Measurements from ENCODE around the gene WDR5.

WDR5 gene

DNA sequence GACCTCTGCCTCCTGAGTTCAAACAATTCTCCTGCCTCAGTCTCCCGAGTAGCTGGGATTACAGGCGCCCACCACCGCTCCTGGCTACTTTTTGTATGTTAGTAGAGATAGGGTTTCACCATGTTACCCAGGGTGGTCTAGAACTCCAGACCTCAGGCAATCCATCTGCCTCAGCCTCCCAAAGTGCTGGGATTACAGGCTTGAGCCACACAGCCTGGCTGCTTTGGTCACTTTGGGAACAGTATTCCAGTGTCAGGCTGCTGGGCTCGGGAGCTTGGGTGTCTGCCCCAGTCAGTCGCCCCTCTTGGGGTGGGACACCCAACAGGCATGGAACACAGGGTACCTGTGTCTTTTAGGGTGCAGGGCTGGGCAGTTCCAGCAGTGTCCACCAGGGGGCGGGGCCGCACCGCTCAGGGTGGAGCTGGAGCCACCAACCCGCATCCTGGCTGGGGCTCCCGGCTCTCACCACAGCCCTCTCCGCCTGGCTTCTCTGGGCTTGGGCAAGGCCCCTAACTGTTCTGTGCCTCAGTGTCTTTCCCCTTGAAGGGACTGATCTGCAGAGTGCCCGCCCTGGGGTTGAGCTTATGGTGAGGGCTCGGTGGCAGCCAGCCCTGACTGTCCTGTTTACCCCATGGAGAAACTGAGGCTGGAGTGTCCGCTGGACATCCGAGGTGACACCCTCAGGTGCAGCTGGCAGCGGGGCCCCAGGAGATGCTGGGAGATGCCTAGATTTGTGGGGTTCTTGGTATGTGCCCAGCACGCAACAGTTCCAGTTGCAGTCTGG lies 34.8 kb downstream of the WDR5 start:
- TF ChIP-seq TAF1 (IDR thresholded peaks at IDR 0.05; ENCODE audit: borderline replicate concordance, insufficient read depth, low read length): no peak
- TF ChIP-seq FOXP2 (optimal IDR thresholded peaks at IDR 0.05; ENCODE audit: borderline replicate concordance, extremely low read depth, extremely low read length, insufficient read depth): no peak
- no peak for TF ChIP-seq POLR2AphosphoS5 (IDR thresholded peaks at IDR 0.05; ENCODE audit: low read depth, low read length)
- no peak for TF ChIP-seq SIN3A (IDR thresholded peaks at IDR 0.05; ENCODE audit: borderline replicate concordance, insufficient read depth, low read length)
- TF ChIP-seq, protein P1, sequence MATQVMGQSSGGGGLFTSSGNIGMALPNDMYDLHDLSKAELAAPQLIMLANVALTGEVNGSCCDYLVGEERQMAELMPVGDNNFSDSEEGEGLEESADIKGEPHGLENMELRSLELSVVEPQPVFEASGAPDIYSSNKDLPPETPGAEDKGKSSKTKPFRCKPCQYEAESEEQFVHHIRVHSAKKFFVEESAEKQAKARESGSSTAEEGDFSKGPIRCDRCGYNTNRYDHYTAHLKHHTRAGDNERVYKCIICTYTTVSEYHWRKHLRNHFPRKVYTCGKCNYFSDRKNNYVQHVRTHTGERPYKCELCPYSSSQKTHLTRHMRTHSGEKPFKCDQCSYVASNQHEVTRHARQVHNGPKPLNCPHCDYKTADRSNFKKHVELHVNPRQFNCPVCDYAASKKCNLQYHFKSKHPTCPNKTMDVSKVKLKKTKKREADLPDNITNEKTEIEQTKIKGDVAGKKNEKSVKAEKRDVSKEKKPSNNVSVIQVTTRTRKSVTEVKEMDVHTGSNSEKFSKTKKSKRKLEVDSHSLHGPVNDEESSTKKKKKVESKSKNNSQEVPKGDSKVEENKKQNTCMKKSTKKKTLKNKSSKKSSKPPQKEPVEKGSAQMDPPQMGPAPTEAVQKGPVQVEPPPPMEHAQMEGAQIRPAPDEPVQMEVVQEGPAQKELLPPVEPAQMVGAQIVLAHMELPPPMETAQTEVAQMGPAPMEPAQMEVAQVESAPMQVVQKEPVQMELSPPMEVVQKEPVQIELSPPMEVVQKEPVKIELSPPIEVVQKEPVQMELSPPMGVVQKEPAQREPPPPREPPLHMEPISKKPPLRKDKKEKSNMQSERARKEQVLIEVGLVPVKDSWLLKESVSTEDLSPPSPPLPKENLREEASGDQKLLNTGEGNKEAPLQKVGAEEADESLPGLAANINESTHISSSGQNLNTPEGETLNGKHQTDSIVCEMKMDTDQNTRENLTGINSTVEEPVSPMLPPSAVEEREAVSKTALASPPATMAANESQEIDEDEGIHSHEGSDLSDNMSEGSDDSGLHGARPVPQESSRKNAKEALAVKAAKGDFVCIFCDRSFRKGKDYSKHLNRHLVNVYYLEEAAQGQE (IDR thresholded peaks at IDR 0.05; ENCODE audit: insufficient read depth in 1 of 2, low read depth in 2 of 2, low read length in 2 of 2): no peak

DNA sequence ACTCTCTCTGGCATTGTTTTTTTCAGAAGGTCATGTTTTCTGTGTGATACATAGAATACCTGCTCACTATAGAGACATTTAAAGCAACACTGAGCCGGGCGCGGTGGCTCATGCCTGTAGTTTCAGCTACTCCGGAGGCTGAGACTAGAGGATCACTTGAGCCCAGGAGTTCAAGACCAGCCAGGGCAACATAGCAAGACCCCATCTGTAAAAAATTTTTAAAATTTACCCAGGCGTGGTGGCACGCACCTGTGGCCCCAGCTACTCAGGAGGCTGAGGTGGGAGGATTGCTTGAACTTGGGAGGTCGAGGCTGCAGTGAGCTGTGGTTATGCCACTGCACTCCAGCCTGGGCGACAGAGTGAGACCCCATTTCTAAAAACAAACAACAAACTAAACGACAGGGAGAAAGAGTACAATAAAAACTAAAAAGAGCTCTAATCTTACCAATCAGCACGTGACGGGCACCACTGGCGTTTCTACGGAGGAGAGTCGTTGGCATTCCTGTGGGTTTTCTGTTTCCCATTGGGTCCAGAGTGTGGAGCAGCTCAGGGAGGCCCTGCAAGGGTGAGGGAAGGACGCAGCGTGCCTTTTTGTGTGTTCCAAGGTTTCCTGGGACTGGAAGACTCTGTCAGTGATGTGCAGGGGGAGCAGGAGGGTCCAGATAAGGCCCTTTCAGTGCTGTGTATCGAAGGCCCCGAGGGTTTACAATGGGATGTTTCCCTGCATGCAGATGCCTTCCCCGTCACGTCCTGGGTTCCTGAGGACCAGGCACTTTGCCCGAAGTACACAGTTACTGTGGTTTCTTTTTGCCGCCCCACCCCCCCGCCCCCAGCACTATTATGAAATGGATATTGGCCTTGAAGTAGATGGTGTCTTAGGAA lies 35.7 kb downstream of the WDR5 start:
- TF ChIP-seq SIN3A (IDR thresholded peaks at IDR 0.05; ENCODE audit: borderline replicate concordance, insufficient read depth, low read length) (no peak), TAF1 (IDR thresholded peaks at IDR 0.05; ENCODE audit: borderline replicate concordance, insufficient read depth, low read length) (no peak), POLR2AphosphoS5 (IDR thresholded peaks at IDR 0.05; ENCODE audit: low read depth, low read length) (no peak), FOXP2 (optimal IDR thresholded peaks at IDR 0.05; ENCODE audit: borderline replicate concordance, extremely low read depth, extremely low read length, insufficient read depth) (no peak)
- TF ChIP-seq, protein P1 (IDR thresholded peaks at IDR 0.05; ENCODE audit: insufficient read depth in 1 of 2, low read depth in 2 of 2, low read length in 2 of 2): no peak

DNA sequence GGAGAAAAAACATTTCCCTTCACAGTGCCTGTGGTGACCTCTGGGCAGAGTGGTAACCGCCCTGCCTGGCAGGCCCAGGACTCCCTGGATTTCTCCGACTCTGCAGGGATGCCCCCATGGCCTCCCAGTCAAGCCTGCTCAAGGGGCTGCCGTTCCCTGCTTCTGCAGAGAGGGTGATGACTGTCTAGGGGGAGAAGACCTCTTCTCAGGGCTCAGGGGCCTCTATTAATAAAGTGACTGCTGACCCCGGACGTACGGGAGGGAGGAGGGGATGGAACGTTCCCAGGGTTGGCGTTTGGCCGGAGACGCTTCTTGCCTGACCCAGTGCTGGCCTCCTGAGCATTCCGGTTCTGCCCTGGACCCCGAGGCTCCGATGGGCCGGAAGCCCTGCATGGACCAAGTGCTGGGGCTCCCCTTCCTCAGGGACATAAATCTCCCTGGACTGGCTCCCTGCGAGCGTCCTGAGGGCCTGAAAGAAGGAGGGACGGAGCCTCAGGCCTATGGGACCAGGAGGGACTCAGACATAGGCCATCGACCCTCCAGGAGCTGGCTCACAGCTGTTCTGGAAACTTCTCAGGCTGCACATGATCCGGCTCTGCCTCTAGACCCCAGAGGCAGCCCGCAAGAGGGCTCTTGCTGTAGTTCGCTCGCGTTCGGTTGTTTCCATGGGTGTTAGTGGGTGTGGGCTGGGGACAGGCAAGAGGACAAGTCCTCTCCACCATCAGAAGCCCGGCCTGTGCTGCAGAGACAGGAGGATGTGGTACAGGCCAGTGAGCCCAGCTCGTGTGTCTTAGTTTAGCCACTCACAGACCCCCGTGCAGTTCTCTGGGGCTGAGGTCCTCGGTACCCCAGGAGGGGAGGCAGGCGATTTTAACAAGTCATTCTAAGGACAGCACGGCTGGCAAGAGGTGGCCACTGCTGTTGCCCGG lies 36.6 kb downstream of the WDR5 start:
- TF ChIP-seq POLR2AphosphoS5 (IDR thresholded peaks at IDR 0.05; ENCODE audit: low read depth, low read length) (no peak), TAF1 (IDR thresholded peaks at IDR 0.05; ENCODE audit: borderline replicate concordance, insufficient read depth, low read length) (no peak), SIN3A (IDR thresholded peaks at IDR 0.05; ENCODE audit: borderline replicate concordance, insufficient read depth, low read length) (no peak), FOXP2 (optimal IDR thresholded peaks at IDR 0.05; ENCODE audit: borderline replicate concordance, extremely low read depth, extremely low read length, insufficient read depth) (no peak)
- TF ChIP-seq, protein P1 (IDR thresholded peaks at IDR 0.05; ENCODE audit: insufficient read depth in 1 of 2, low read depth in 2 of 2, low read length in 2 of 2): no peak

DNA sequence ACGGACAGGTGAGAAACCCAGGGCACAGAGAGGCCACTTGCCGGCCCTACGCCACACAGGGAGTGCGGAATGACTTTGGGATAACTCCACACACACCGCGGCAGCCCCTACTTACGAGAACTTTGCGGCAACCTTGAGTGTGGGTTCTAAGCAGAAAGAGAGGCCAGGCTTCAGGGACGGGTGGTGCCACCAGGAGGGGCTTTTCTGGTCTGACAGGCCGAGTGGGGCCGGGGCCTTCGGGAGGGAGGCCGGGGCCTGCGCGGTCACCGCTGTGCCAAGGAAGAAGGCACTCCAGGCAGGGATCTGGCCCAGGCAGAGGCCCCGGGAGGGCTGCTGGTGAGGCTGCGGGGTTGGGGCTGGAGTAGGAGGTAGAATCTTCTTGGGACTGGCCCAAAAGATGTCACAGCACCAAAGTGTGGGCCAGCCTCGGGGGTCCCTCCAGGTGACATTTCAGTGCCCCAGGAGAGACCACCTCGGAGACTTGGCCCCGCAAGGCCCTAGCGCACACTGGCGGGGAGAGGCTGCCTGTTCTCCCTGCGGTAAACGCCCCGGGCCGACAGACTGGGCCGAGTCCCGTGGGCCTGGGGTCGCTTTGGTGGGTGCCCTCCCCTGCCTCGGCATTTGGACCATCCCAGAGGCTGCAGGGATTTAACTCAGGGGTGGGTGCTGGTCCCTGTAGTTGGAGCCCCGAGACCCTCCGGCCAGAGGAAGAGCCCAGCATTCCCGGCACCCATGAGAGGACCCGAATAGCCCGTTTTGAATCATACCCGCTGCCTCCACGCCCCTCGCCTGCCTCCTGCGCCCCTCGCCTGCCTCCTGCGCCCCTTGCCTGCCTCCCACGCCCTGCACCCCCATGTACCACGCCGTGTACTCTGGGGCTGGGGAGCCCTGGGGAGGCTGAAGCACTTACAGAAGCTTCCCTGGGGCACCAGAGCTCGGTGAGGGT lies 37.5 kb downstream of the WDR5 start:
- TF ChIP-seq POLR2AphosphoS5 (IDR thresholded peaks at IDR 0.05; ENCODE audit: low read depth, low read length): no peak
- TF ChIP-seq FOXP2 (optimal IDR thresholded peaks at IDR 0.05; ENCODE audit: borderline replicate concordance, extremely low read depth, extremely low read length, insufficient read depth): no peak
- TF ChIP-seq SIN3A (IDR thresholded peaks at IDR 0.05; ENCODE audit: borderline replicate concordance, insufficient read depth, low read length): no peak
- TF ChIP-seq, protein P1 (IDR thresholded peaks at IDR 0.05; ENCODE audit: insufficient read depth in 1 of 2, low read depth in 2 of 2, low read length in 2 of 2): no peak
- no peak for TF ChIP-seq TAF1 (IDR thresholded peaks at IDR 0.05; ENCODE audit: borderline replicate concordance, insufficient read depth, low read length)

All from PFSK-1 (cell line).